OCI-LY7 (cell line): Measurements from ENCODE around the gene ZNF182. TPM values are rescaled to one million over a fixed set of nuclear protein-coding genes. Genes with fewer than 3 reads are reported as not detected.
"Not testable (repeated sequence)": the region's sequence is repeated elsewhere in the genome, so short reads cannot be mapped to it uniquely, and the experiment has no call there.

Experiments
- BruUV-seq: library from RNA; stranded (reverse); fragments of 400-500 nt; replicated peaks from 2 replicates; lab custom pipeline; 2021; lab: Mats Ljungman, UMichigan
- CTCF ChIA-PET: fragments of 300-600 bp; sonication (Branson Sonifier 250); formaldehyde crosslinking; loops from one replicate; lab custom pipeline; 2022; ENCODE audit warnings: antibody characterized with exemption; ENCODE audit not compliant: unreplicated experiment; lab: Charles Lee
- POLR2A ChIA-PET: fragments of 300-600 bp; sonication (Branson Sonifier 250); formaldehyde crosslinking; loops from one replicate; lab custom pipeline; 2022; ENCODE audit warnings: antibody characterized with exemption; lab: Charles Lee
- DNase-seq: peaks from one replicate; pipeline ENCODE4 v3.0.0-alpha.2; 2015; ENCODE audit warnings: low spot score
- H2AFZ ChIP-seq: fragments of 200-600 bp; sonication (generic), shearing (Covaris generic); 2 replicates; pipeline ENCODE4 v1.6.1; 2014; ENCODE audit warnings: mild to moderate bottlenecking, antibody characterized with exemption, low read length, moderate library complexity
- H3K27ac ChIP-seq: fragments of 200-600 bp; sonication (generic); 2 replicates; pipeline ENCODE4 v1.5.1; 2014; ENCODE audit warnings: mixed run types, low read depth, mild to moderate bottlenecking, moderate library complexity, low read length, inconsistent platforms; ENCODE audit not compliant: poor library complexity, severe bottlenecking
- H3K36me3 ChIP-seq: fragments of 200-600 bp; sonication (generic); 2 replicates; pipeline ENCODE4 v1.6.1; 2014; ENCODE audit warnings: mild to moderate bottlenecking, antibody characterized with exemption, low read length, moderate library complexity, mixed read lengths; ENCODE audit not compliant: insufficient read depth
- H3K4me1 ChIP-seq: fragments of 200-600 bp; sonication (generic); 2 replicates; pipeline ENCODE4 v1.5.1; 2014; ENCODE audit warnings: mild to moderate bottlenecking, low read length; ENCODE audit not compliant: insufficient read depth, poor library complexity, severe bottlenecking
- H3K4me2 ChIP-seq: fragments of 200-600 bp; sonication (generic); 2 replicates; pipeline ENCODE4 v1.6.1; 2014; ENCODE audit warnings: mild to moderate bottlenecking, low read length
- H3K4me3 ChIP-seq: fragments of 200-600 bp; sonication (generic); 2 replicates; pipeline ENCODE4 v1.5.1; 2014; ENCODE audit warnings: mild to moderate bottlenecking, low read depth, low read length; ENCODE audit not compliant: poor library complexity, severe bottlenecking
- H3K79me2 ChIP-seq: fragments of 200-600 bp; sonication (generic); 2 replicates; pipeline ENCODE4 v1.6.1; 2016; ENCODE audit warnings: low read depth, mild to moderate bottlenecking, low read length, moderate library complexity, mixed read lengths; ENCODE audit not compliant: insufficient read depth
- H3K9me2 ChIP-seq: fragments of 200-600 bp; sonication (generic); 2 replicates; pipeline ENCODE4 v1.6.1; 2016; ENCODE audit warnings: mild to moderate bottlenecking, low read length, mixed read lengths; ENCODE audit not compliant: insufficient read depth
- H3K9me3 ChIP-seq: fragments of 200-600 bp; sonication (generic); 2 replicates; pipeline ENCODE4 v1.6.1; 2014; ENCODE audit warnings: mild to moderate bottlenecking, mixed run types, low read length, mixed read lengths
- H4K20me1 ChIP-seq: fragments of 200-600 bp; sonication (generic); 2 replicates; pipeline ENCODE4 v1.6.1; 2014; ENCODE audit warnings: mild to moderate bottlenecking, antibody characterized with exemption, low read length, moderate library complexity, mixed read lengths; ENCODE audit not compliant: insufficient read depth
- CTCF ChIP-seq: fragments of 200-600 bp; sonication (generic); conservative IDR thresholded peaks from 2 replicates; pipeline ENCODE4 v1.5.1; 2014; ENCODE audit warnings: mild to moderate bottlenecking, antibody characterized with exemption, low read length, moderate library complexity, mixed read lengths
- EZH2phosphoT487 ChIP-seq: fragments of 200-600 bp; sonication (generic); IDR thresholded peaks from 2 replicates; pipeline ENCODE4 v1.6.1; 2018; ENCODE audit warnings: low read depth, borderline replicate concordance, mild to moderate bottlenecking, mixed run types, antibody characterized with exemption, low read length, moderate library complexity, mixed read lengths
- intact Hi-C: fragments of 100-400 bp; cut with micrococcal nuclease; formaldehyde crosslinking; loops from one replicate; pipeline ENCODE4 v1.10.0; 2022; ENCODE audit not compliant: unreplicated experiment
- total RNA-seq, 2 experiments: library from RNA; depleted of rRNA in 1 of 2; stranded (reverse); fragments of >200 nt in 1 of 2; shearing (Covaris generic) in 1 of 2; gene quantifications; 2 replicates each; pipeline ENCODE4 v1.2.3, GENCODE V29; 2014 to 2022

Gene ZNF182
- total RNA-seq, 2 experiments from 2014 or later = 6.1 to 9.8 TPM

GRCh38 chrX:47976254-47977151 is 27.3 kb downstream of the ZNF182 start:
- Histone ChIP-seq H3K9me3 (peaks cover 18% of the 10 kb centered on the region; the same call in 1 of the 2 replicates), H3K9me2 (no peaks in the 10 kb centered on the region), H3K79me2 (no peaks in the 10 kb centered on the region), H3K36me3 (peaks cover 81% of the 10 kb centered on the region), H4K20me1 (no peaks in the 10 kb centered on the region), H3K4me2 (no peak overlapping the region), H3K4me3 (no peak overlapping the region), H3K27ac (no peak overlapping the region), H3K4me1 (no peaks in the 10 kb centered on the region), H2AFZ (no peak overlapping the region)
- ChIA-PET POLR2A (no interaction called here), CTCF (no interaction called here)
- intact Hi-C loops = no loop called here
- TF ChIP-seq EZH2phosphoT487 = no peak
- no peak for TF ChIP-seq CTCF
- no peak for DNase-seq
- BruUV-seq = no TSS peak

- CTCF ChIA-PET = no interaction called here
- POLR2A ChIA-PET = no interaction called here
- H3K27ac ChIP-seq = no peak overlapping the region
- no peak overlapping the region for H3K4me3 ChIP-seq
- no peak overlapping the region for H2AFZ ChIP-seq
- no peaks in the 10 kb centered on the region for H3K9me2 ChIP-seq
- no peaks in the 10 kb centered on the region for H4K20me1 ChIP-seq
- H3K4me1 ChIP-seq = no peaks in the 10 kb centered on the region
- no peaks in the 10 kb centered on the region for H3K79me2 ChIP-seq
- peaks cover 18% of the 10 kb centered on the region; the same call in 1 of the 2 replicates for H3K9me3 ChIP-seq
- DNase-seq = no peak
- BruUV-seq = no TSS peak
- no peak overlapping the region for H3K4me2 ChIP-seq
- TF ChIP-seq CTCF (no peak), EZH2phosphoT487 (no peak)
- H3K36me3 ChIP-seq = peaks cover 48% of the 10 kb centered on the region
- intact Hi-C loops = no loop called here
These were observed 30.6 kb downstream of the ZNF182 start for GRCh38 chrX:47973235-47973634.

GRCh38 chrX:47965526-47965925 is 38.3 kb downstream of the ZNF182 start:
- H3K9me2 ChIP-seq, H3K4me2 ChIP-seq, CTCF ChIA-PET, H3K36me3 ChIP-seq, H3K4me3 ChIP-seq, BruUV-seq, DNase-seq, H3K9me3 ChIP-seq, H3K27ac ChIP-seq, H2AFZ ChIP-seq, H3K79me2 ChIP-seq, H4K20me1 ChIP-seq, intact Hi-C loops: not testable (repeated sequence)
- POLR2A ChIA-PET = interaction anchor here (0.6 kb wide), 1 partner anchor 24 kb away, joined by 4 read pairs; no protein-coding TSS in a partner anchor
- H3K4me1 ChIP-seq = peaks cover 10% of the 10 kb centered on the region

GRCh38 chrX:47961830-47962229 is 42.0 kb downstream of the ZNF182 start:
- H3K4me2 ChIP-seq, POLR2A ChIA-PET, intact Hi-C loops, BruUV-seq, H3K79me2 ChIP-seq, H3K9me3 ChIP-seq, H3K4me3 ChIP-seq, H4K20me1 ChIP-seq, H3K27ac ChIP-seq, DNase-seq, H3K36me3 ChIP-seq, H3K9me2 ChIP-seq, CTCF ChIA-PET, H2AFZ ChIP-seq: not testable (repeated sequence)
- peaks cover 21% of the 10 kb centered on the region for H3K4me1 ChIP-seq
